ENCODE measurements around the gene GDPD3.

GDPD3 gene

DNA sequence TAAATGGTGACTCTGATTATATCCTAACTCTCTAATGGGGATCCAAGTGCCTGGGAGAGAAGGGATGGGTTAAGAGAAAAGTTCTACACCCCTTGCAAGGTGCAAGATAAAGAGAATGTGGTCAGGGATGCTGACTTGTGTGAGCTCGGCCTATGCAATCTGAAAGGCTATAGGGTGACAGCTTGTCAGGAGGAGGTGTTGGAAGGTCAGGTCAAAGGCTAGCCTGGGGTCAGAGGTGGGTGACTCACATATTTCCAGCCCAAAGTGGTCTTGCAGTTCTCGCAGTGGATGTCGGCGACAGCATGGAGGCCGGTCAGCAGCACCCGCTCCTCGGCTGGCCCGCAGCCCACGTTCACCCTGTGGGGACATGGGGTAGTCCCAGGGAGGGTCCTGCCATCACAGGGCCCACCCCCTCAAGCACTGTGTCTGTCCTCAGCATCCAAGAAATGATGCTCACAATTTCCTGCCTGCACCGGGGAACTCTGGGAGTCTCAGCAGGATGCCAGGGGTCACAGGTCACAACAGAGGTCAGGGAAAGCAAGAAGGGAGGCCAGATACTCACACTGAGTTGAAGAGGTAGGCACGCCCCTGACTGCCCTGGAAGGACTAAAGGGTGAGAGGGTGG, 18.7 kb downstream of the GDPD3 start:
- no peak for DNase-seq

DNA sequence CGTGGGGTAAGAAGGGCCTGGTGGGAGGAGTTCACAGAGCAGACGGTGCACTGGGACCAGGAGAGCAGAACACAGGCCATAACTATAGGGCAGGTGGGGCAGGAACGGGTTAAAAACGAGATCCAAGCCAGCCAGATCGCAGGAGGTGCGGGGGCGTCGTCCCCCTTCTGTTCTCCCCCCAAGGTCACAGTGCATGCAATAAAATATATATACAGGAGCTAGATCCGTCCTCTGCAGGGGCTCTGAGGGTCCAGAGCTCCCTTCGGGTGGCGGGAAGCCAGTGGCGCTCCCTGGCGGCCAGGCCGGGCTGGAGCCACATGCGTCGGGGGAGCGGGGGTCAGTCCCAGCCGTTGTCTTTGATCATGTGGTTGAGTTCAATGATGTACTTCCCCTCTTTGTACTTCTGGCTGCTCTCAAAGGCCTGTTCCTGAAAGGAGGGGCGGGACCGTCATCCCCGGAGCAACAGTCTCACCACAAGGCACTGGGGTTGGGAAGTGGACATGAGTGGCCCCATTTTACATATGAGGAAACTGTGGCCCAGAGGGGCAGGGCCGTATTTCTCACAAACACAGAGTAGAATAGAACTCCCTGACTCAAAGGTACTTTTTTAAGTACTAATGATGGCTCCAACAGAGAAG, 20.8 kb downstream of the GDPD3 start:
- DNase-seq, result peak; percentile 71

DNA sequence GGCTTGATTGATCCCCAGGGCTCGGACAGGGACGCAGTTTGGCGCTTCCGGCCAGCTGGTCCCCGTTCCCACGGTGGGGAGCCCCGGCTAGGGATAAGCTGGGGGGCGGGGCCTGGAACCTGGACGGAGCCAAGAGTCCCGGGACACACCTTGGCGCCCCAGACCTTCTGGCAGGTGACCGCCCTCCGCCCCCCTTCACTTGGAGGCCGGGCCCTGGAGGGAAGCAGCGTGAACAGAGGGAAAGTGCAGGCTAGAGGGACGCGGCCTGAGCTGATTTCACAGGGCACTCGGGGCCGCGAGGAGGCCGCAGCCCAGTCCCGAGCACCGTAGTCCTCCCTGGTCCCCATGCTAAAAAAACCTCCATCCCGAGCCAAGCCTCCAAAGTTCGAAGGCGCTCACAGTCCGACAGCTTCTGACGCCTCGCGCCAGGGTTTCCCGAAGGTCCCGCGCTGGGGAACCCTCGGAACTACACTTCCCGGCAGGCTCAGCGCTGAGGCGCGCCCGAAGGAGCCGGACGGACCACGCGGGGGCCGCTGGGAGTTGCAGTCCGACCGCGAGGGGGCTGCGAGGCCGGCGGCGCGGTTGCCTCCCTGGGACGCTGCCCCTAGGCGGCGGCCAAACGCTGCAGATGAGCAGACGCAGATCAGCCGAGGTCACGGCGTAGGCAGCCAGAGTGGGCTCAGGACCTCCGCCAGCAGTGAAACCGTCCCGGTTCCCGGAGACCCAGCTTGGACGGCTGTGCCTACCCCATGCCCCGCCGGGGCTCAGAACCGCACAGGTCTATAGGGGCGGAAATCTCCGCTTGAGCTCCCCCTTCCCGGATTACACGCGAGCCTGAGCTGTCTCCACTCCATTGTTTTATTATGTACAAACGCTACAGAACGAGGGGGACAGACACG, 21.6 kb downstream of the GDPD3 start, which contains the start of gene TBX6:
Gene TBX6 (minus strand): TSS at position 451 of the 899 bp plus-strand sequence. CDS start 731 bp downstream, outside the sequence.
- peak; percentile 89 for DNase-seq

DNA sequence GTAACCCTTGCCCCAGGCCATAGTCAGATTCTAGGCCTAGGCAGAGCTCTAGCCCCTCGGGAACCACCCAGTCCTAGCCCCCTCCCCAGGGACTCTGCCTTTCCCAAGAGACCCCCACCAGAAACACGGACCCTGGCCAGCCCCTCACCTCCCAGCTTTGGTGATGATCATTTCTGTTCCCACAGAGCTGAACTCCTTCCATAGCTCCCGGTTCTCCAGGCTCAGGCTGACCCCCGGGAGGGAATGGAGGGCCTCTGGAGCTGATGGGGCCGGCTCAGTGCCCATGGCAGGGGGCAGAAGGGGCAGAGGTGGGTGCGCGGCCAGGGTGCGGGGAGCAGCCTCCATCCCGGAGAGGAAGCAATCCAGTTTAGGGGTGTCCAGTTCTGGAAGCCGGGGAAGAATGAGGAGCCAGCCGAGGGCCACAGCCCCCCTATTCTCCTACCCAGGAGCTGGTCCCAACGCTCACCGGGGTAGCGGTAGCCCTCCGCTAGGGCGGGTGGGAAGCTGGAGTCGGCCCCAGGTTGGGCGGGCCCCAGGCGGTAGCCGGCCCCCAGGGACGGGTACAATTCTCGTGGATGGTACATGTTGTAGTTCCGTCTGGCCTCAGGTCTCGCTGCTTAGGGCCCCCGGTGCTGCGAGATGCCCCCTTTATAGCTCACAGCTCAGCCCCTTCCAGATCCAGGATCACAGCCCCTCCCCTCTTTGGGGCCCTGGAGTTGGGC, 22.6 kb downstream of the GDPD3 start:
- DNase-seq, result no peak

DNA sequence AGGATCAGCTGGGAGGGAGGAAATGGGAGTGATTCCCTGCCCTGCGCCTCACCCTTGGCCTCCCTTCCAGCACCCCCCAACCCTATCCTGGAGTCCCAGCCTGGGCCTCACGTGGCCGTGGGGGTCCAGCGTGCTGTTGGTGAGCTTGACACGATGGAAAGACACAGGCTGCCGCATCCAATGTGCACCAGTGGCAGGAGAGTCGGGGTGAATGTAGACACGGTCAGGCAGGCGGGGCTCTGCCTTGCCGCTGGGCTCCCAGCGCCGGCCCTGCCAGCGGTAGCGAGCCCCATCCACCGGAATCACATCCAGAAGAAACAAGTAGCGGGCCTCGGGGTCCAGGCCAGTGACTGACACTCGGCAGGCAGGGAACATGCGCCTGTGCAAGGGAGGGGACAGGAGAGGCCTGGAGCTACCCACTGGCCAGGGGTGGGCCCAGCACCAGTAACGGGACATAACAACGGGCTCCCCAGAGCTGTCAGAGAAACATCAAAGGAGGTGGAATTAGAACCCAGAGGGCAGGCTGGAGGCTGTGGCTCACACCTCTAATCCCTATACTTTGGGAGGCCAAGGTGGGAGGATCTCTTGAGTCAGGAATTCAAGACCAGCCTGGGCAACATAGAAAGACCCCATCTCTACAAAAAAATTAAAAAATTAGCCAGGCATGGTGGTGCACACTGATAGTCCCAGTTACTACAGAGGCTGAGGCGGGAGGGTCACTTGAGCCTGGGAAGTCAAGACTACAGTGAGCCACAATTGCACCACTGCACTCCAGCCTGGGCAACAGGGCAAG, 24.3 kb downstream of the GDPD3 start:
- DNase-seq, result no peak

DNA sequence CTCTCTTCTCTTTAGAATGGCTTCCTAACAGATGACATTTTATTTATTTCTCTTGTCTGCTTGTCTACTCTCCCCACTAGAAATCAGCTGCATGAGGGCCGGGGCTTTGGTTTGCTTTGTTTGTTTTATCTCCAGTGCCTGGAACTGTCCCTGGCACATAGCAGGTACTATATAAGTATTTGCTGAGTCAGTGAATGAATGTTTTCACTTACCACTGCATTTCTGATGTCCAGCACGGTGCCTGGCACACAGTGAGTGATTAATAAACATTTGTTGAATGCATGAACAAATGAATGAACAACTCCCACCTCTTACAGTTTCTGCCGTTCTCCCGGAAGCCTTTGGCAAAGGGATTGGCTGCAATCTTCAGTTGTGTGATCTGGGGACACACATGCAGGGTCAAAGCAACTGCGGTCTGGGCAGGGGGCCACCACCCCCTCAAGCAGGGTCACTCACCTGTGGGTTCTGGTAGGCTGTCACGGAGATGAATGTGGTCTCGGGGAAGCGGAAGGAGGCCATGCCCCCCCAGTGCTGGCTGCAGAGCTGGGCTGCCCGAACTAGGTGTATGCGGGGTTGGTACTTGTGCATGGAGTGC, 25.0 kb downstream of the GDPD3 start:
- DNase-seq, result no peak

DNA sequence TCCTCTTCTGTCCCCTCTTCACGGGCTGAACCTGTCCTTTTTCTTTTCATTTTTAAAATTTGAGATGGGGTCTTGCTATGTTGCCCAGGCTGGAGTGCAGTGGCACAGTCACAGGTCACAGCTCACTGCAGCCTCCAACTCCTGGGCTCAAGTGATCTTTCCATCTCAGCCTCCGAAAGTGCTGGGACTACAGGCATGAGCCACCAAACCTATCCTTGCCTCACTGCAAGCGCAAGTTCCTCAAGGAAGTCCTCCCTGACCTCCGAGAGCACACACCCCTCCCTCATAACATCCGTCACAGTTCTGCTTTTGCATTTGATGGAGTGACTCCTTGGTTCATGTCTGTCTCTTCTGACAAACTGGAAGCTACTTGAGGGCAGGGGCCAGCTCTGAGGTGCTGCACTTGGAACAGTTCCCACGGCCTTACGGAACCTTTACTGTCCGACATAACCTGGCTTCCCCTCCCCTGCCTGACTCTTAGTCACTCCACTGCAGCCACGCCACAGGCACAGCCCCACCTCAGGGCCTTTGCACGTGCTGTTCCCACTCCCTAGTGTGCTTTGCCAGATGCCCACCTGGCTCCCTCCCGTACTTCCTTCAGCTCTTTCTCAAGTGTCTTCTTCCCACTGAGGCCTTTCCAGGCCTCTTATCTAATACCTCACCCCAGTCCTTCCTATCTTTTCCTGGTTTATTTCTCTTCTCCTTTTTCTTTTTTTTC, 26.0 kb downstream of the GDPD3 start:
- DNase-seq, result no peak

DNA sequence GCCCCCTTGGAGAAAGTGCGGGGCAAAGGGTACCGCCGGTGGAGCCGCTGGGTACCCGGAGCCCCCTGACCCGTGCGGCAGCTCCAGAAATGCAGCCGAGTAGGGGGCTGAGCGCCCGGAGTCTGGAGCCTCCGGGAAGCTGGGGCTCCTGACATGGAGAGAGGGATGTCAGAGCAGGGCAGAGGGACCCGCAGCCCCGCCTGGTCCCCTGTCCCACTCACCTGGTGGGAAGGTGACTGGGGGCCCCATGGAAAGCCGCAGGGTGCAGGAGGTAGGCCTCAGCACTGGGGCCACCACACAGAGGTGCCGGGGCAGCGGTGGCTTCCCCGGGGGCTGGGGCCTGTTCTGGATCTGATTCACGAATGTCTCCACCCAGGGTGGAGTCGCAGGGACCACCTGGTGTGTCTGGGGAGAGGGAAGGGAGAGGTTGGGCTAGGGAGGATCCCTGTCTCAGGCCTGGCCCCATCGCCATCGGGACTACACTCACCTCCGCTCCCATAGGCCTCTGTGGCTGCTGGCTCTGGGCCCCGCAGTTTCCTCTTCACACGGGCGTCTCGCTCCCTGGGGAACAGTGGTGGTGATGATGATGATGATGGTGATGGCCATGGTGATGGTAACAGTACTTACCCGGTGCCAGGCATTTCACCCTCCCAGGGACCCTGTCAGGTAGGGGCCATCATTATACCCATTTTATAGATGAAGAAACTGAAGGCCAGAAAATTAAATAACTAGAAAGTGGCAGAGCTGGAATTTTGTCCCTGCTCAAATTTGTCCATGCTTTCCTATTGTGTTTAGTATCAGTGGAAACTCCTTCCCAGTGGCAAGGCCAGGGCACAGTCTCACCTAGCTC, 26.8 kb downstream of the GDPD3 start:
- no peak for DNase-seq

DNA sequence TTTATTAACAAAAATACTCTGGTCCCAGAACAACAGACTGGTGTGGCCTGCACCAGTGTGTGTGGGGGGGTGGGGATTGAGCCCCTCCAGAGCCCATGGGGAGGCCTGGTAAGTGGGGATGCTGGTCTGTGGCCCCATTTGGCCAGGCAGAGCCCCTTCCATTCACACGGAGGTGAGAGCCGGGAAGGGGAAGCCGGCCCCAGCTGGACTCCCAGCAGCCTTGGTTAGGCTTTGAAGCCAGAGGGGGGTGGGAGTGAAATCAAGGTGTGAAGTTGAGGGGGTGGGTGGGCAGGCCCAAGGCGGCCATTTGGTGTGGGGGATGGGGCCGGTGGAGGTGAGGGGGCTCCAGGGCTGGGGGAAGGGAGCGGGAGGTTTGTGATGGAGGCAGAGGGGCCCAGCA, 27.5 kb downstream of the GDPD3 start:
- DNase-seq, result no peak

DNA sequence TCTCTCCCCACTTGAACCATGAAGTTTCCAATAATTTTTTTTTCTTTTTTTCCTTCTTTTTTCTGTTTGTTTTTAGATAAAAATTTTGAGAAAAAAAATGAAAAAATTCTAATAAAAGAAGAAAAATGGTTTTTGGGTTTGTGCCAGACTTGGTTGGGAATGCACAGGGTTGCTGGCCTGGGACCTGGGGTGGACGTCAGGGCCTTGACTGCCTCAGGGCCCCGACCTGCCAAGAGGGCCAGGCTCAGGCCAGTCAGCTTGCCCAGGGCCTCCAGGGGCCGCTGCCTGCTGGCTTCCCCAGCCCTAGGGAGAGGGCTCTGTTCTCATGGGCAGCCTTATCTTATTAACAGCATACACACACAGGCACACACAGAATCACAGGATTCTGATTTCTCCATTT, 28.1 kb downstream of the GDPD3 start:
- no peak for DNase-seq

DNA sequence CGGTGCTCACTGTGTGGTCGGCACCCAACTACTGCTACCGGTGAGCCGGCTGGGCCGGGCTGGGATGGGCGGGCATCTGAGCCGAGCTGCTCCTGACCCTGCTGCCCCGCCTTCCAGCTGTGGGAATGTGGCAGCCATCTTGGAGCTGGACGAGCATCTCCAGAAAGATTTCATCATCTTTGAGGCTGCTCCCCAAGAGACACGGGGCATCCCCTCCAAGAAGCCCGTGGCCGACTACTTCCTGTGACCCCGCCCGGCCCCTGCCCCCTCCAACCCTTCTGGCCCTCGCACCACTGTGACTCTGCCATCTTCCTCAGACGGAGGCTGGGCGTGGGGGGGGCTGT, 28.5 kb downstream of the GDPD3 start:
- no peak for DNase-seq

DNA sequence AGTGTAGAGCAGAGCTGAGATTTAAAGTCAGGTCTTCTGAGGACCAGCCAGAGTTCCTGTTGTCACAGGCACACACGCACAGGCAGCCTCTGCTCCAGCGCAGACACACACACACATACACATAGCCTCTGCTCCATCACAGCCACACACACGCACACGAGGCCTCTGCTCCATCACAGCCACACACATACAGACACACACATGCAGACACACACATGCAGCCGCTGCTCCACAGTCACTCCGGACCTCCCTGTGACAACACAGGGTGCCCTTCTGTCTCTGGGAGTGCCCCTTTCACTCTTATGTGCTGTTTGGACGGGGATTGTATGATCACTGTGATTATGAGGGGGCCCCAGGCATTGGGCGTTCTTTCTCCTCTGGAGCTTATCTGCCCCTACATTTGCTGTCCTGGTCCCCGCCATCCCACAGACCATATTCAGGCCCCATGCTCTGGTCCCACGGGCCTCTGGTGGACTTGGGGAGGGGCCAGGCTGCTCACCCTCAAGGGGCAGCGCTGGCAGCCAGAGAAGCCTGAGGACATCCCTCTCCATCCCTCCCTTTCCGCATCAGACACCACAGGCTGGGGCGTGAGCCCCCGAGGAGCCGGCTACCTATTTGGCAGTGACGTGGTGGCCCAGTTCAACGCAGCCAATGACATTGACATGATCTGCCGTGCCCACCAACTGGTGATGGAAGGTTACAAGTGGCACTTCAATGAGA, 29.1 kb downstream of the GDPD3 start:
- DNase-seq, result no peak

DNA sequence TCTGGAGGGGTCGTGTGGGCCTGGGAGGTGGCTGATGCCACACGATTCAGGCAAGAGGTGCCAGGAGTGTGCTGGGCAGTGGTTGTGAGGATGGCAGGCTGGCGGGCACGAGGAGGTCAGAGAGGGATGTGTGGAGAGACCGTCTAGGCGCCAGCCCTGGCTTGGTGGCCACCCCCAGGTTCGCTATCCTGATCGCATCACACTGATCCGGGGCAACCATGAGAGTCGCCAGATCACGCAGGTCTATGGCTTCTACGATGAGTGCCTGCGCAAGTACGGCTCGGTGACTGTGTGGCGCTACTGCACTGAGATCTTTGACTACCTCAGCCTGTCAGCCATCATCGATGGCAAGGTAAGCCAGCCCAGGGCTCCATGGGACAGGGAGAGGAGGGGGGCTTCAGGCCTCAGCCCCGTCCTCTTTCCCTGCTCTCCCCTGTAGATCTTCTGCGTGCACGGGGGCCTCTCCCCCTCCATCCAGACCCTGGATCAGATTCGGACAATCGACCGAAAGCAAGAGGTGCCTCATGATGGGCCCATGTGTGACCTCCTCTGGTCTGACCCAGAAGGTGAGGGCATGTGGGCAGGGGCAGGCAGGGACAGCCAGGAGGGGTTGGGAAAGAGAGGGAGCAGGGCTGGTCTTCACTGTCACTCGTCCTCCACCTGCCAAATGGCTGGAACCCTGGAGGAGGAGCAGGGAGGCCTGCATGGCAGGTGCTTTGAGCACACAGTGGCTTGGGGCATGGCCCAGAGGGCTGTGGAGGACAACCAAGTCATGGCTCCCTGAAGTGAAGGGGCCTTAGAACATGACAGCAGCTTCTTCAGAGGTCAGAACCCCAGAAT, 29.9 kb downstream of the GDPD3 start:
- DNase-seq, result no peak

DNA sequence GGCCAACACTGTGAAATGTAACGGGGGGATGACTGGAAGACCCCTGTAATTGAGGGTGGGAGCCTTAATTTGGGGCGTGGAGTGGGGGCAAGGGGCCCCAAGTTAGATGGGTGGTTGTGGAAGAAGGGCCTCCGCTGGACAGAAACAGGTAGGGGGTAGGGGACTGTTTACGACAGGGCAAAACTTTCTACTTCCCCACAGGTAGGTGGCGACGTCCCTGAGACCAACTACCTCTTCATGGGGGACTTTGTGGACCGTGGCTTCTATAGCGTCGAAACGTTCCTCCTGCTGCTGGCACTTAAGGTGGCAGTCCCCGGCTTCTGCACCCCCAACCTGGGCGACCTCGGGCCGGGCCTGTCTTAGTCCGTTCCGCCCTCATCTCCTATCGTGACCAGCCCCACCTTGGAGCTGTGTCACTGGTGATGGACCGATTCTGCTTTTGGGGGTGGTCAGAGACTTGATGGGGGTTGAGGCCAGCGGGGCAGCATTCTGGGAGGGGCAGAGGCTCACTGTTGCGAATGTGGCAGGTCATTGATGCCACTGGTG, 30.7 kb downstream of the GDPD3 start:
- no peak for DNase-seq

DNA sequence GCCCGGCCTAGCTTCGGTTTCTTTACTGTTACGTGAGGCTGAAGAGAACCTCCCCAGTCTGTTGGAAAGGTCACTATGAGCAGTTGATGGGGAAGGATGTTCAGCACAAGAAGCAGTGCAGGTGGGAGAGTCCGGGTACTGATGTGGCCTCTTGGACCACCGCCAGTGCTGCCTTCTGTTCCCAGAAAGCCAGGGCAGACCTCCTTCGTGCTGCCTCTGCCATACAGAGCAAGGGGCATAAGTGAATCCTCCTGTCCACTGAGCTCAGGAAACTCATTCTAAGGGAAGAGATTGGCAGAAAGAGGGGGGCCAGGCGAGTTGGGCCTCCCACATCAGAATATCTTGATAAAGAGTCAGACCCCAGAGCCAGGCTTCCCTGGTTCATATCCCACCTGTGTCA, 33.9 kb downstream of the GDPD3 start:
- DNase-seq, result no peak

DNA sequence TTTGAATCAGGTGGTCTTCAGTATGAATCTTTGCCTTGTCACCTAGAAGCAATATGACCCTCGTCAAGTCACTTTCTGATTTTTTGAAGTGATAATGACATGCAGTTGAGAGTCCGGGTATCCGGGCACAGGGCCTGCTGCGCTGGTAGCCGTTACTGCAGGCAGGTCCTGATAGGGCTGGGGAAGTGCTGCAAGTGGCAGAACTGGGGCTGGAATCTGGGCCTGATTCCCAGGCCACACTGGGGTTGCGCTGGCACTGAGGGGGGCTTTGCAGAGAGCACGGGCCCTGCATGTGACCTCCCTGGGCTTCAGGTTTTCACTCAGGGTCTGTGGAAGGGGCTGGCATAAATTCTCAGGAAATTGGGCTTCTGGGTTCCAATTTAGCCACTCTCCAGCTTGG, 34.6 kb downstream of the GDPD3 start:
- DNase-seq, result no peak

DNA sequence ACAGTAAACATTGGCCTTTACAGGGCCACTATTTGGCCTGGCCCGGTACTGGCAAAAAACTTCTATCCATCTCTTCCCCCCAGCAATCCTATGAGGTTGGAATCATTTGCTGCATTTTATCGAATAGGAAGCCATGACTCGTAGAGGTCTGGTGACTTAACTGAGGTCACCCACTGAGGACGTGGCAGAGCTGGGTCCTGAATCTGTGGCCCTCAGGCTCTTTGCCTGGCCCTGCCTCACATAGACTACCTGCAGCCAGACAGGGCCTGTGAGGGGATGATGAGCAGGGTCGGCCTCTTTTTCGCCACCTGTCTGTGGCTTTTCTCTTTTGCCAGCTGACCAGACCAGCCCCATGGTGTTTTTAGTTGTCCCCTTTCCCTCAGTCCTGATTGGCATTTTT, 35.7 kb downstream of the GDPD3 start:
- DNase-seq, result no peak

DNA sequence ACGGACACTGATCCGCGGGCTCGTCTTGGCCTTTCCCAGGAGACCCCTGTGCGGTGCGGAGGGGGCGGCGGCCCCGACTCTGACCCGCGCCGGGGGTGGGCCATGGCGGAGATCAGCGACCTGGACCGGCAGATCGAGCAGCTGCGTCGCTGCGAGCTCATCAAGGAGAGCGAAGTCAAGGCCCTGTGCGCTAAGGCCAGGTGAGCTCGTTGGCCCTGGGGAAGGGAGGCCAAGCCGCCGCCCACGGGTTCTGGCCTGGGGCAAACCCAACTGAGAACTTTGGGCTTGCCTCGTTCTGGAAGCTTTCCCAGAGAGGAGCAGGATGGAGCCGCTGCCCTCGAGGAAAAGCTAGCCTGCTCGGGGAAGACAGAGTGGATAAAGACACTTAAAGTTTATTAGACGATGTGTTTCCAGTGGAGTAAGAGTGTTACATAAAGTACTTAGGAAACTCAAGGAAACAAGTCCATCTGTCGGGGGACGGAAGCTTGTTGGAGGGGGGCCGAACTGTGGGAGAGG, 37.0 kb downstream of the GDPD3 start:
- no peak for DNase-seq

All from NK-92 treated with Interleukin-12 subunit alpha and Interleukin-12 subunit beta, amount 100 ng/mL, for 24 hours (cell line).